Caco-2 (cell line): ENCODE measurements around the gene HDAC4. TPM values are rescaled to one million over a fixed set of nuclear protein-coding genes. Genes with fewer than 3 reads are reported as not detected.

ENCODE experiments used
- BruUV-seq: library from RNA; stranded (reverse); fragments of 400-500 nt; replicated peaks from 2 replicates; lab custom pipeline; 2021; lab: Mats Ljungman, UMichigan
- CTCF ChIA-PET: fragments of 300-600 bp; sonication (Branson Sonifier 250); formaldehyde crosslinking; loops from one replicate; lab custom pipeline; 2022; ENCODE audit warnings: antibody characterized with exemption; lab: Charles Lee
- POLR2A ChIA-PET: fragments of 300-600 bp; sonication (Branson Sonifier 250); formaldehyde crosslinking; loops from one replicate; lab custom pipeline; 2022; ENCODE audit warnings: antibody characterized with exemption; lab: Charles Lee
- DNase-seq, 2 experiments: peaks; one replicate each; pipeline versions ENCODE4 v3.0.0 to v3.0.0-alpha.2; 2020 to 2022
- H3K27me3 ChIP-seq: replicated peaks from 2 replicates; pipeline ENCODE4 v1.6.0; 2011; ENCODE audit warnings: low read length; ENCODE audit not compliant: control insufficient read depth, insufficient read depth
- H3K36me3 ChIP-seq: 2 replicates; pipeline ENCODE4 v1.5.1; 2011; ENCODE audit warnings: low read length; ENCODE audit not compliant: control insufficient read depth, insufficient read depth
- H3K4me1 ChIP-seq: fragments of 250-450 bp; sonication (Bioruptor Pico); 2 replicates; pipeline ENCODE4 v1.5.1; 2020; ENCODE audit warnings: mild to moderate bottlenecking
- H3K4me3 ChIP-seq: 2 replicates; pipeline ENCODE4 v1.5.1; 2011; ENCODE audit warnings: low read depth, mild to moderate bottlenecking, control low read depth, low read length
- H3K9me3 ChIP-seq: fragments of 250-450 bp; sonication (Bioruptor Pico); 2 replicates; pipeline ENCODE4 v1.5.1; 2020; ENCODE audit warnings: mild to moderate bottlenecking, moderate library complexity
- H3K27ac Mint-ChIP-seq: one replicate; pipeline ENCODE4 v1.8.0; 2022; ENCODE audit warnings: mixed read lengths; ENCODE audit not compliant: unreplicated experiment
- H3K27me3 Mint-ChIP-seq: one replicate; pipeline ENCODE4 v1.8.0; 2022; ENCODE audit warnings: mixed read lengths; ENCODE audit not compliant: insufficient read depth, unreplicated experiment
- H3K36me3 Mint-ChIP-seq: one replicate; pipeline ENCODE4 v1.8.0; 2022; ENCODE audit warnings: mild to moderate bottlenecking, mixed read lengths; ENCODE audit not compliant: insufficient read depth, unreplicated experiment
- H3K4me1 Mint-ChIP-seq: one replicate; pipeline ENCODE4 v1.8.0; 2022; ENCODE audit warnings: low read depth, mixed read lengths; ENCODE audit not compliant: unreplicated experiment
- H3K4me3 Mint-ChIP-seq: one replicate; pipeline ENCODE4 v1.8.0; 2022; ENCODE audit warnings: mild to moderate bottlenecking, moderate library complexity, mixed read lengths; ENCODE audit not compliant: unreplicated experiment
- H3K9me3 Mint-ChIP-seq: one replicate; pipeline ENCODE4 v1.8.0; 2022; ENCODE audit warnings: mixed read lengths; ENCODE audit not compliant: unreplicated experiment
- CTCF ChIP-seq, 2 experiments: fragments of 200-600 bp in 1 of 2; IDR thresholded peaks; 1 replicate in 1 of 2; 2 replicates in 1 of 2; pipeline versions ENCODE4 v1.5.1 to v1.8.0; 2011 to 2022; ENCODE audit warnings: antibody characterized with exemption in 1 of 2, control low read depth in 1 of 2, inconsistent platforms in 1 of 2, low read depth in 1 of 2, low read length in 1 of 2, mild to moderate bottlenecking in 1 of 2, moderate library complexity in 1 of 2; ENCODE audit not compliant: insufficient read depth in 1 of 2, severe bottlenecking in 1 of 2, unreplicated experiment in 1 of 2
- intact Hi-C: fragments of 100-400 bp; cut with micrococcal nuclease; formaldehyde crosslinking; loops from one replicate; pipeline ENCODE4 v1.10.0; 2022; ENCODE audit not compliant: unreplicated experiment
- total RNA-seq: library from RNA; stranded (reverse); gene quantifications from 2 replicates; pipeline ENCODE4 v1.2.3, GENCODE V29; 2022

Gene HDAC4
- total RNA-seq, 1 experiment from 2014 or later: 15.5 TPM

- CTCF ChIA-PET: no interaction called here
- Mint-ChIP-seq H3K4me1 (no peaks in the 10 kb centered on the region), H3K9me3 (no peaks in the 10 kb centered on the region), H3K27me3 (no peaks in the 10 kb centered on the region), H3K36me3 (no peaks in the 10 kb centered on the region), H3K4me3 (no peak overlapping the region), H3K27ac (no peak overlapping the region)
- no peaks in the 10 kb centered on the region for H3K27me3 ChIP-seq
- intact Hi-C loops: no loop called here
- TF ChIP-seq CTCF (IDR thresholded peaks at IDR 0.05; ENCODE audit: insufficient read depth in 1 of 2, low read depth in 1 of 2, low read length in 1 of 2, severe bottlenecking in 1 of 2, unreplicated experiment in 1 of 2): no peak
- BruUV-seq: no TSS peak
- H3K36me3 ChIP-seq: no peaks in the 10 kb centered on the region
- no peaks in the 10 kb centered on the region for H3K4me1 ChIP-seq
- DNase-seq: no peak
- POLR2A ChIA-PET: no interaction called here
- no peak overlapping the region for H3K4me3 ChIP-seq
- H3K9me3 ChIP-seq: no peaks in the 10 kb centered on the region
These were observed 81.8 kb downstream of the HDAC4 start for GRCh38 chr2:239318790-239319661.

GRCh38 chr2:239318151-239318611 is 82.6 kb downstream of the HDAC4 start:
- no peaks in the 10 kb centered on the region for H3K27me3 Mint-ChIP-seq
- no peaks in the 10 kb centered on the region for H3K4me1 Mint-ChIP-seq
- POLR2A ChIA-PET: no interaction called here
- CTCF ChIA-PET: no interaction called here
- H3K9me3 Mint-ChIP-seq: no peaks in the 10 kb centered on the region
- no peaks in the 10 kb centered on the region for H3K36me3 ChIP-seq
- no peak overlapping the region for H3K27ac Mint-ChIP-seq
- H3K4me3 Mint-ChIP-seq: no peak overlapping the region
- no peaks in the 10 kb centered on the region for H3K36me3 Mint-ChIP-seq
- no peak for TF ChIP-seq CTCF (IDR thresholded peaks at IDR 0.05; ENCODE audit: insufficient read depth in 1 of 2, low read depth in 1 of 2, low read length in 1 of 2, severe bottlenecking in 1 of 2, unreplicated experiment in 1 of 2)
- H3K4me3 ChIP-seq: no peak overlapping the region
- DNase-seq: no peak
- H3K9me3 ChIP-seq: no peaks in the 10 kb centered on the region
- intact Hi-C loops: no loop called here
- no peaks in the 10 kb centered on the region for H3K27me3 ChIP-seq
- H3K4me1 ChIP-seq: no peaks in the 10 kb centered on the region
- no TSS peak for BruUV-seq

GRCh38 chr2:239316562-239317465 is 84.0 kb downstream of the HDAC4 start:
- Histone ChIP-seq H3K4me1 (no peaks in the 10 kb centered on the region), H3K36me3 (no peaks in the 10 kb centered on the region), H3K4me3 (no peak overlapping the region), H3K9me3 (no peaks in the 10 kb centered on the region), H3K27me3 (no peaks in the 10 kb centered on the region)
- Mint-ChIP-seq H3K27ac (no peak overlapping the region), H3K4me3 (no peak overlapping the region), H3K9me3 (no peaks in the 10 kb centered on the region), H3K27me3 (no peaks in the 10 kb centered on the region), H3K36me3 (no peaks in the 10 kb centered on the region), H3K4me1 (no peaks in the 10 kb centered on the region)
- TF ChIP-seq CTCF (IDR thresholded peaks at IDR 0.05; ENCODE audit: insufficient read depth in 1 of 2, low read depth in 1 of 2, low read length in 1 of 2, severe bottlenecking in 1 of 2, unreplicated experiment in 1 of 2): no peak
- DNase-seq: no peak
- ChIA-PET POLR2A (no interaction called here), CTCF (no interaction called here)
- intact Hi-C loops: no loop called here
- no TSS peak for BruUV-seq
